ENCODE measurements around the gene TRIM59.
"Not testable (repeated sequence)": the region's sequence is repeated elsewhere in the genome, so short reads cannot be mapped to it uniquely, and the experiment has no call there.

Gene TRIM59

GRCh38 chr3:160473978-160474377 lies 24.4 kb upstream of the TRIM59 start:
- no peak overlapping the region for H3K27ac ChIP-seq (ENCODE audit: low read depth, low read length)
- H3K4me3 ChIP-seq (ENCODE audit: low read length): no peak overlapping the region
- no peaks in the 10 kb centered on the region for H3K27me3 ChIP-seq (ENCODE audit: control insufficient read depth, insufficient read depth, low read length)
- H3K36me3 ChIP-seq (ENCODE audit: control insufficient read depth, insufficient read depth, low read length): no peaks in the 10 kb centered on the region
- H3K4me1 ChIP-seq (ENCODE audit: control insufficient read depth, insufficient read depth, low read length): no peaks in the 10 kb centered on the region
- no peak overlapping the region for H3K9ac ChIP-seq (ENCODE audit: low read length)

GRCh38 chr3:160473221-160473620 lies 23.6 kb upstream of the TRIM59 start:
- Histone ChIP-seq H3K27ac (ENCODE audit: low read depth, low read length) (no peak overlapping the region), H3K4me3 (ENCODE audit: low read length) (no peak overlapping the region), H3K27me3 (ENCODE audit: control insufficient read depth, insufficient read depth, low read length) (no peaks in the 10 kb centered on the region), H3K9ac (ENCODE audit: low read length) (no peak overlapping the region), H3K4me1 (ENCODE audit: control insufficient read depth, insufficient read depth, low read length) (no peaks in the 10 kb centered on the region), H3K36me3 (ENCODE audit: control insufficient read depth, insufficient read depth, low read length) (no peaks in the 10 kb centered on the region)

GRCh38 chr3:160472344-160472743 lies 22.8 kb upstream of the TRIM59 start:
- Histone ChIP-seq H3K4me3 (ENCODE audit: low read length) (no peak overlapping the region), H3K27ac (ENCODE audit: low read depth, low read length) (no peak overlapping the region), H3K4me1 (ENCODE audit: control insufficient read depth, insufficient read depth, low read length) (no peaks in the 10 kb centered on the region)

GRCh38 chr3:160471892-160472291 lies 22.3 kb upstream of the TRIM59 start:
- Histone ChIP-seq H3K27me3 (ENCODE audit: control insufficient read depth, insufficient read depth, low read length) (no peaks in the 10 kb centered on the region), H3K27ac (ENCODE audit: low read depth, low read length) (no peak overlapping the region), H3K9ac (ENCODE audit: low read length) (no peak overlapping the region), H3K4me1 (ENCODE audit: control insufficient read depth, insufficient read depth, low read length) (no peaks in the 10 kb centered on the region), H3K36me3 (ENCODE audit: control insufficient read depth, insufficient read depth, low read length) (no peaks in the 10 kb centered on the region), H3K4me3 (ENCODE audit: low read length) (no peak overlapping the region)

More at GRCh38 chr3:160472344-160472743, 22.8 kb upstream of the TRIM59 start:
- no peak overlapping the region for H3K9ac ChIP-seq (ENCODE audit: low read length)
- H3K27me3 ChIP-seq (ENCODE audit: control insufficient read depth, insufficient read depth, low read length): no peaks in the 10 kb centered on the region
- H3K36me3 ChIP-seq (ENCODE audit: control insufficient read depth, insufficient read depth, low read length): no peaks in the 10 kb centered on the region

GRCh38 chr3:160470181-160470580 lies 20.6 kb upstream of the TRIM59 start:
- no peak overlapping the region for H3K4me3 ChIP-seq (ENCODE audit: low read length)
- no peaks in the 10 kb centered on the region for H3K4me1 ChIP-seq (ENCODE audit: control insufficient read depth, insufficient read depth, low read length)
- no peaks in the 10 kb centered on the region for H3K27me3 ChIP-seq (ENCODE audit: control insufficient read depth, insufficient read depth, low read length)
- H3K27ac ChIP-seq (ENCODE audit: low read depth, low read length): no peak overlapping the region
- H3K9ac ChIP-seq (ENCODE audit: low read length): no peak overlapping the region
- no peaks in the 10 kb centered on the region for H3K36me3 ChIP-seq (ENCODE audit: control insufficient read depth, insufficient read depth, low read length)

GRCh38 chr3:160464971-160465370 lies 15.4 kb upstream of the TRIM59 start:
- no peak overlapping the region for H3K9ac ChIP-seq (ENCODE audit: low read length)
- H3K27me3 ChIP-seq (ENCODE audit: control insufficient read depth, insufficient read depth, low read length): no peaks in the 10 kb centered on the region
- no peak overlapping the region for H3K27ac ChIP-seq (ENCODE audit: low read depth, low read length)
- no peaks in the 10 kb centered on the region for H3K36me3 ChIP-seq (ENCODE audit: control insufficient read depth, insufficient read depth, low read length)
- H3K4me1 ChIP-seq (ENCODE audit: control insufficient read depth, insufficient read depth, low read length): no peaks in the 10 kb centered on the region
- H3K4me3 ChIP-seq (ENCODE audit: low read length): no peak overlapping the region

GRCh38 chr3:160464321-160464720 lies 14.7 kb upstream of the TRIM59 start:
- H3K9ac ChIP-seq (ENCODE audit: low read length): no peak overlapping the region
- H3K4me1 ChIP-seq (ENCODE audit: control insufficient read depth, insufficient read depth, low read length): no peaks in the 10 kb centered on the region
- no peak overlapping the region for H3K27ac ChIP-seq (ENCODE audit: low read depth, low read length)
- no peaks in the 10 kb centered on the region for H3K36me3 ChIP-seq (ENCODE audit: control insufficient read depth, insufficient read depth, low read length)
- H3K4me3 ChIP-seq (ENCODE audit: low read length): no peak overlapping the region
- H3K27me3 ChIP-seq (ENCODE audit: control insufficient read depth, insufficient read depth, low read length): no peaks in the 10 kb centered on the region

- Histone ChIP-seq H3K9ac (ENCODE audit: low read length) (no peak overlapping the region), H3K27me3 (ENCODE audit: control insufficient read depth, insufficient read depth, low read length) (no peaks in the 10 kb centered on the region), H3K36me3 (ENCODE audit: control insufficient read depth, insufficient read depth, low read length) (no peaks in the 10 kb centered on the region), H3K4me1 (ENCODE audit: control insufficient read depth, insufficient read depth, low read length) (no peaks in the 10 kb centered on the region), H3K27ac (ENCODE audit: low read depth, low read length) (no peak overlapping the region), H3K4me3 (ENCODE audit: low read length) (no peak overlapping the region)
These were observed 10.4 kb upstream of the TRIM59 start for GRCh38 chr3:160460033-160460432.

- H3K27ac ChIP-seq (ENCODE audit: low read depth, low read length): no peak overlapping the region
- H3K4me1 ChIP-seq (ENCODE audit: control insufficient read depth, insufficient read depth, low read length): no peaks in the 10 kb centered on the region
- no peak overlapping the region for H3K4me3 ChIP-seq (ENCODE audit: low read length)
- no peaks in the 10 kb centered on the region for H3K36me3 ChIP-seq (ENCODE audit: control insufficient read depth, insufficient read depth, low read length)
- H3K9ac ChIP-seq (ENCODE audit: low read length): no peak overlapping the region
- no peaks in the 10 kb centered on the region for H3K27me3 ChIP-seq (ENCODE audit: control insufficient read depth, insufficient read depth, low read length)
These were observed 9.9 kb upstream of the TRIM59 start for GRCh38 chr3:160459450-160459970.

GRCh38 chr3:160458151-160458550 lies 8.6 kb upstream of the TRIM59 start:
- Histone ChIP-seq H3K27ac (ENCODE audit: low read depth, low read length) (no peak overlapping the region), H3K9ac (ENCODE audit: low read length) (no peak overlapping the region), H3K4me3 (ENCODE audit: low read length) (no peak overlapping the region), H3K36me3 (ENCODE audit: control insufficient read depth, insufficient read depth, low read length) (no peaks in the 10 kb centered on the region), H3K4me1 (ENCODE audit: control insufficient read depth, insufficient read depth, low read length) (no peaks in the 10 kb centered on the region), H3K27me3 (ENCODE audit: control insufficient read depth, insufficient read depth, low read length) (no peaks in the 10 kb centered on the region)

GRCh38 chr3:160455846-160456245 lies 6.3 kb upstream of the TRIM59 start:
- Histone ChIP-seq H3K4me3 (ENCODE audit: low read length) (no peak overlapping the region), H3K27ac (ENCODE audit: low read depth, low read length) (no peak overlapping the region), H3K36me3 (ENCODE audit: control insufficient read depth, insufficient read depth, low read length) (no peaks in the 10 kb centered on the region), H3K27me3 (ENCODE audit: control insufficient read depth, insufficient read depth, low read length) (no peaks in the 10 kb centered on the region), H3K9ac (ENCODE audit: low read length) (no peak overlapping the region), H3K4me1 (ENCODE audit: control insufficient read depth, insufficient read depth, low read length) (no peaks in the 10 kb centered on the region)

- Histone ChIP-seq H3K4me3 (ENCODE audit: low read length) (no peak overlapping the region), H3K36me3 (ENCODE audit: control insufficient read depth, insufficient read depth, low read length) (no peaks in the 10 kb centered on the region), H3K27me3 (ENCODE audit: control insufficient read depth, insufficient read depth, low read length) (no peaks in the 10 kb centered on the region), H3K4me1 (ENCODE audit: control insufficient read depth, insufficient read depth, low read length) (no peaks in the 10 kb centered on the region), H3K27ac (ENCODE audit: low read depth, low read length) (no peak overlapping the region), H3K9ac (ENCODE audit: low read length) (no peak overlapping the region)
These were observed 5.4 kb upstream of the TRIM59 start for GRCh38 chr3:160454995-160455394.

GRCh38 chr3:160452251-160452650 lies 2.7 kb upstream of the TRIM59 start:
- not testable (repeated sequence) for H3K4me3 ChIP-seq (ENCODE audit: low read length); H3K36me3 ChIP-seq (ENCODE audit: control insufficient read depth, insufficient read depth, low read length); H3K27ac ChIP-seq (ENCODE audit: low read depth, low read length); H3K9ac ChIP-seq (ENCODE audit: low read length); H3K4me1 ChIP-seq (ENCODE audit: control insufficient read depth, insufficient read depth, low read length); H3K27me3 ChIP-seq (ENCODE audit: control insufficient read depth, insufficient read depth, low read length)

Measured in rectal smooth muscle tissue (tissue), 1 donor.